Measurements from ENCODE around the gene EPB41L1.

The EPB41L1 gene

DNA sequence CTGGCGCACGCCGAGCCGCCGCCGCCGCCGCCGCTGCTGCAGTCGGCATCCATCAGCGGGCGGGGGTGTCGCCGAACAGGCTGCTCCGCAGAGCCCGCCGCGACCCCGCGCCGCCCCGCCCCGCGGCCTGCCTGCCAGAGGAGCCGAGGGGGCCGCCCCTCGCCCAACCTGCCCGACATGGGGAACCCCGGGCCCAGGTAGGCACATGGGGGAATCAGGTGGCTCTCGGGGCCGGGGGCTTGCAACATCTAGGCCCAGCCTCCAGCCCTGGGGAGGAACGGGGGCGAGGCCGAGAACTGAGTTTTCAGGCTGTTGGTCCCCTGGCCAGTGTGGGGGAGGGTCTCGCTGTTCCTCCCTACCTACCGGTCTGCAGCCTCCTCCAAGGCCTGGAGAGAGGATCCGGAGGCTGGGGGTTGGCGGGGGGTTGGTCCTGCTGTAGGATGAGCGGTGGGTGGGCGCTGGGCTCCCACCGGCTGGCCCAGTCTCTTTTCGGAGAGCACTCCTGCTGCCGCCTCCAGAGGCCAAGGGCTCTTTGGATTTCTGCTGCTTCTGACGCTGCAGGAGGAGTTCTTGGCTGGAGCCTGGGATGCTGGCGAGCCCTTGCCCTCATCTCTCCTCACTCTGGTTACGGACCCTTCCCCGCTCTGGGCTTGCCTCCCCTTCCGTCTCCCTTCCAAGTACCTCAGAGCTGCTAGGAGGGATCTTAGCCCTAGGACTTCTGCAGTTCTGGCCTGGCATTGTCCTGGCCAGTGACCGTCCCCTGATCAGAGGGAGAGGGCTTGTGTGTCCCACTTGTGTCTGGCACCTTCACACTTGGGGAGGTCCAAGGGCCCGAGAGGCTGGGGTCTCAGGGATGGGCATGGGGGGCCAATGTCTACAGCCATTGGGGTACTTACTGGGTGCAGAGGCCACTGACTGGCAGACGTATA, at the start of gene EPB41L1:
TSS of gene EPB41L1 (plus strand) at position 41 of the 929 bp plus-strand sequence. CDS start 19,038 bp downstream, outside the sequence.
- DNase-seq (ENCODE audit: low read depth in 2 of 2), result no peak

DNA sequence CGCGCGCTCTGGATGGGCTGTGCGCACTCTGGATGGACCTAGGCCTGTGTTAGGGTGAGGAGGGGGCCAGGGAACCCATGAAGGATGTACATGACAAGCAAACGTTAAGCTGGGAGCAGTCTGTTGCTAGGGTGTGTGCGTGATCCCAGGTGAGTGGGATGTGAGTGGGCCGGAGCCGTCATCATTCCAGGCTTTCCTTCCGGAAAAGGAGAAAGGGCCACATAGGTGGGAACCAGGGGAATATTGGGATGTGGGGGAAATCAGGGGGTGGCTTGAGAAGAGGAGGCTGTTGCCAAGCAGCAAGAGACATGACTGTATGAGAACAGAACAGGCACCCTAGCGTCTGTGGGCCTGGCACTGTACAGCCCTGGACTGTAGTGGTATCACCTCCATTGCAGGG, 49.7 kb upstream of the EPB41L1 start:
- DNase-seq (ENCODE audit: low read depth in 2 of 2), result no peak

DNA sequence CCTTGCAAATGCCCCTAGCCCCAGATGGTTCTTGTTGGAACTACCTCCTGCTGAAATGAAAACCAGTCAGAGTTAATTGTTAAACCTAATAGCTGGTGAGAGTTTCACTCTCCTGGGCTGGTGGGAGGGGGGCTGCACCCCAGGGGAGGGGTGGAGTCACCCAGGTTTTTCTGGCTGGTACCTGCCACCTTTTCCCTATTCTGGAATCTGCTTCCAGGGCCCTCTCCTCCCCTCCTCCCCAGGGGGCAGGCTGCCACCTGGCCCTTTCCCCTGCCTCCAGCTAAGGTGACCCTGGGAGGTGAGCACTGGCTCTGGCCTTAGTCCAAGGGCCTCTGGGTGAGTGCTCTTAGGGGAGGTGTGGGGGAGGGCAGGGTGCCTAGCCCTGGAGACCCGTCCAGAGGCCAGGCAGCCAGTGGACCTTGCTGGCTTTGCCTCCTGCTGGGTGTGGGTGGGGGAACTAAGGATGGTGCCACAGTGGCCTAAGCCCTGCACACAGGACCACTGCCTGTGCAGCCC, 48.8 kb upstream of the EPB41L1 start:
- no peak for DNase-seq (ENCODE audit: low read depth in 2 of 2)

DNA sequence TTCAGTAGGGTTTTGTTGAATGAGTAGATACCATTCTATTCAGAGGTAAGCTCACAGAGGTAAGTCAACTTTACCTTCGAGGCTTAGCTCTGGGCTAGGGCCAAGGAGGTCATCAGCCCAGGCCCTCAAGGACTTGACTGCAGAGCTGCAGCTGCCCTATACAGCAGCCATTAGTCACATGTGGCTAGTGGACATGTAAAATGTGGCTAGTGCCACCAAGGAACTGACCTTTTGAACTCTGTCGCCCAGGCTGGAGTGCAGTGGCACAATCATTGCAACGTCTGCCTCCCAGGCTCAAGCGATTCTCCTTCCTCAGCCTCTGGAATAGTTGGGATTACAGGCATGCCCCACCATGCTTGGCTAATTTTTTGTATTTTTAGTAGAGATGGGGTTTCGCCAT, 47.9 kb upstream of the EPB41L1 start:
- DNase-seq (ENCODE audit: low read depth in 2 of 2), result no peak

DNA sequence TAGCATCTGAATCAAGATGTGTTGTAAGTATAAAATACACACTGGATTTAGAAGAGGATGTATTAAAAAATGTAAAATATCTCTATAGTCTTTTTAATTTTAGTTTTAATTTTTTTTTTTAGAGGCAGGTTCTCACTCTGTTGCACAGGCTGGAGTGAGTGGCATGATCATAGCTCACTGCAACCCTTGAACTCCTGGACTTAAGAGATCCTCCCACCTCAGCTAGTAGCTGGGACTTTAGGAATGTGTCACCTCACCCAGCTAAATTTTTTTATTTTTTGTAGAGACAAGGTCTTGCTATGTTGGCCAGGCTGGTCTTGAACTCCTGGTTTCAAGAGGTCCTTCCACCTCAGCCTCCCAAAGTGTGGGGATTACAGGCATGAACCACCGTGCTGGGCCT, 46.7 kb upstream of the EPB41L1 start:
- DNase-seq (ENCODE audit: low read depth in 2 of 2), result no peak

DNA sequence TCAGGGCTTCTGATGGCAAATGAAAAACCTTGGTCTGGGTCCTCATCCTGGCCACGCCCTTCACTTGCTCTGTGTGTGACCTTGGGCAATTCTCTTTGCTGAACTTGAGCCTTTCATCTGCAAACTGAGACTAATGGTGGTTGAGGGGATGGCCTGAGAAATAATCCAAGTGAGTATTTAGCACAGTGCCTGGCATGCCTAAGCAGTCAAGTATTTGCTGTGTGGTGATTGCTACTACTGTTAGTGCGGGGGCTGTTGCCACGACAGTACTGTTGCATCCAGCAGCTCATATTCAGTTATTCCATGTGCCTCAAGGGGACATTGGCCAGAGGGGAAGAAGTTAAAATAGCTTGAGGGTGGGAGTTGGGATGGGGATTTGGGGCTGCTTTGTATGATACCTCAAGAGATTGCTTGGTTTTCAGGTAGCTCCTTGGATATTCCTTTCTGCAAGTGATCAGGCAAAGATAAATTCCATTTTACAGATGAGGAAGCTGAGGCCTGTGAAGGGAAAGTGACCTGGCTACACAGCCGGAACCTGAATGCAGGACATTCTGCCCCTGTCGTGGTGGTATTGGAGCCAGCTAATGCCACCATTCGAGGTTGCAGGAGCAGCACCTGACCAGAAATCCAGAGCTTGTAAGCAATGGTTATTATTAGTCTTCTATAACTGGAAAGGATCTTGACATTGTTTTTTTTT, 45.1 kb upstream of the EPB41L1 start:
- DNase-seq (ENCODE audit: low read depth in 2 of 2), result no peak

DNA sequence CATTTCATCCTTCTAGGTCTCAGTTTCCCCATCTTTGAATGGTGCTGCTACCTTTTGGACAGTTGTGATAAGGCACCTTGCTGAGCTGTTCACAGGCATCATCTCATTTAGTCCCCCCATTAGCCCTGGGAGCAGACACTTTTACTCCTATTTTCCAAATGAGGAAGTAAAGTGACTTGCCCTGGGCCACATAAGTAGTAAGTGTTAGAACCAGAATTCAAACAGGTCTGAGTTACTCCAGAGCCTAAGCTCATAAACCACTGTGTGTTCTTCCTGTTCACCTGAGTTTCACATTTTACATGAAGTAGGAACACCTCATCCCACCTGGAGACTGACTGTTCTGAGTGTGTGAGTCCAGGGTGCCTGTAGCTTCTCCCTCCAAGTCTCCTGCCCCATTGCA, 43.5 kb upstream of the EPB41L1 start:
- no peak for DNase-seq (ENCODE audit: low read depth in 2 of 2)

DNA sequence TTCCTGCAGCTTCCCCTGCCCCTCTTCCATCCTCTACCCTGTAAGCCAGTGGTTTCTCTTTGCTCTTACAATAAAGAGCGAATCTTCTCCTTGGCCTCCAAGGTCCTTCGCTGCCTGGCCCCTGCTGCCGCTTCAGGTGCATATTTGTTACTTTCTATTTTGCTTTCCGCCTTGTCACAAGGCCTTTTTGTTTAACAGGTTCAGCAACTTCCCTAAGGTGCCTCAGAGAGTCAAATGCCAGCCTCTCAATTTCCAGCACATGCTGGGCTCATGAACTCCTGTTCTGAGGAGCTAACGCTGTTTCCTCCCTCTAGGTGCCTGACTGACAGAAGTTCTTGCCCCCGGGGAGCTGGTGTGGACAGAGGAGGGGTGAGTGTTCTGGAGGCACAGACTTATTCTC, 42.4 kb upstream of the EPB41L1 start:
- no peak for DNase-seq (ENCODE audit: low read depth in 2 of 2)

DNA sequence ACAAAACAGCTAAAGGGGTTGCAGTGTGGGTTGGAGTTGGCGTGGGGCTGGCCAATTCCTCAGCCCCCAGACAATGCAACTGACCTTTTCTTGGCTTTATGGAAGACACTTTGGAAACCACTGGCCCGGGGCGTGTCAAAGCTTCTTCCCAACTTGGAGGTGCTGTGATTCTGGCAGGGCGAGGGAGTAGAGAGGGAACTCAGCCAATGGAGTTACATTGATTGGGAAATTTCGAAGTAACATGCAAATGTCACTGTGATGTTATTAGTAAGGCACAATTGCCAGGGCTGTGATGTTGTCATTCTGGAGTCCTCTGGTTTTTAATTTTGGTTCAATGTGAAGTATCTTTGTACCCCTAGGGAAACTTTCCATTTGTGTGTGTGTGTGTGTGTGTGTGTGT, 41.5 kb upstream of the EPB41L1 start:
- DNase-seq (ENCODE audit: low read depth in 2 of 2), result no peak

DNA sequence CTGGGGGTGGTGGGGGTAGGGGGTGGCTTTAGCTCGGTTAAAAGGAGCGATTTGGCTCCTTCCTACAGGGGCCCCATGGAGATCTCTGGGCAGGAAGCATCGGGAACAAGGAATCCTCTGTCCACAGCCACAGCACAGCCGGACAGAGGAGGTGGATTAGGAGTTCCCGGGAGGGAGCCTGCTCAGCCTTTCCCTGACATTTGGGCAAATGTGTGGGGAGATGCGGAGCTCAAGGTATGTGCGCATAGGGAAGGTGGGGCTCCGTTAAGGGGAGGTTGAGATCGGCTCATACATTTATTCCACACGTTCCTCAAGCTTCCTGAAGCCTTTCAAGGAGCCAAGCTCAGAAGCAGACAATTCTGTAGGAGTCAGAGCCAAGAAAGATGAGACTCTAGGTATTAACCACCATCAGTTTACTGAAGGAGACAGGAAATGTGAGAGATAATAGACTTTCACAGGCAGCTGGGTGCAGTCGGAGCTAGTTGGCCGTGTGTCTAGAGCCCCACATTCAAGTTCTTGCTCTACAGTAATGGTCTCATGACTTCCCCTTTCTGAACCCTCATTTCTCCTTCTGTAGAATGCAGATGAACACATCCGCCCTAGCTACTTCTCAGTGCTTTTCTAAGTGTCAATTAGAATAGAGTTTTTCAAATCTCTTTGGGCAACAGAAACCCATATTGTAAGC, 40.8 kb upstream of the EPB41L1 start:
- DNase-seq (ENCODE audit: low read depth in 2 of 2), result no peak

DNA sequence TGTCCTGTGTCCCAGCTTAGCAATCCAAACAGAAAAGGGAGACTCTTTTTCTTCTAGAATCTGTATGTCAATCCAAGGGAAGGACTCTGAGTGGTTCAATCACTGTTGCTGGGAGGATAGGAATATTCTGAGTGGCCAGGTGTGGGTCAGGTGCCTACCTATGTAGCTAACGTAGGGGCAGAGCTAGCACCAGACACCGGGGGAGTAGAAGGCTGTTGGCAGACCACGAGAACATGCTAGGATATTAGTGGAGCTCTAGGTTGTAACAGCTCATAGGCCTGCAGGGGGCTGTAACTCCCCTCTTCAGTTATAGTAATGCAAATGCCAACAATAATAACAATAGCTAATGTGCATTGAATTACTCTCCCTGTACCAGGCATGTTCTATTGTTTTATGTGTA, 39.8 kb upstream of the EPB41L1 start:
- DNase-seq (ENCODE audit: low read depth in 2 of 2), result no peak

DNA sequence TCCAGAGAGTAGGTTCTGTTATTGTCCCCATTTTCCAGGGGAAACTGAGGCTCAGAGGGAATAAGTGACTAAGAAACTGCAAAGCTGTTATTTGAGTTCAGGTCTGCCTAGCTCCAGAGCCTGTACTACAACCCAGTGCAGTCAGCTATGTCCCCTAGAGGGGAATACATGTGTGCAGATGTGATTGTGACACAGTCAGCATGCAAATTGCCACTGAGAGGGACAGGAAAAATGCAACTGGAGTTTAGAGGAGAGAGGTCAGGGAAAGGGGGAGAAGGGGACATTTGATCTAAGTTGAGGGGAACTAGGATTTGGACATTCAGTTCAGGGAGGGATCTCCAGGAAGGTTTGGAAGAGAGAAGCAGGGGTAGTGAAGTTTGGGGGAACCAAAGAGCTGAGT, 38.6 kb upstream of the EPB41L1 start:
- DNase-seq (ENCODE audit: low read depth in 2 of 2), result no peak

DNA sequence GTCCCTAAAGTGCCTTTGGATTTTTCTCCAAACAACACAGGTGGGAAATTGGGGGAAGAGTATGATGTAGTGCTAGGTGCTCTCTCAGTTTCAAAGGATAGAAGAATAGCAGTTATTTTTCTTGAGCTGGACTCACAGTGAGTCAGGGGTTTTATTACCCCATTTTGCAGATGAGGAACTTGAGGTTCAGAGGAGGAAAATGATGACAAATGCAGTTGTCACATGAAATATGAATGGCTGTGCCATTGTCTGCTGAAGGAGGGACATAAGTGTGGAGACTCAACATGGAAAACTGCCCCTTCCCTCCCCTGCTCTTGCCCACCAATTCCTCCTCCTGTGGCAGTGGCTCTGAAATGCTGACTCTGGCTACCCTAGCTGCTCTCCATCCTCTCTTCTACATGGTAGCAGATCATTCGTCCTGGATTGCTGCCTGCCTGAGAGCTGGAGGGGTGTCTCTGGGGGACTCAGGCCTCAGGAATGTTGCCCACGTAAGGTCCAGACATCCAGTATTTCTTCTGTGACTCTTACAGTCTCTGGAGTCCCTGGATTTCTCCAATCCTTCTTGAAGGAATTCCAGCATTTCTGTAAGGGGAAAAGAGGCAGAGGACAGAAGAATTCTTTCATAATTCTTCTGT, 37.6 kb upstream of the EPB41L1 start:
- DNase-seq (ENCODE audit: low read depth in 2 of 2), result no peak

DNA sequence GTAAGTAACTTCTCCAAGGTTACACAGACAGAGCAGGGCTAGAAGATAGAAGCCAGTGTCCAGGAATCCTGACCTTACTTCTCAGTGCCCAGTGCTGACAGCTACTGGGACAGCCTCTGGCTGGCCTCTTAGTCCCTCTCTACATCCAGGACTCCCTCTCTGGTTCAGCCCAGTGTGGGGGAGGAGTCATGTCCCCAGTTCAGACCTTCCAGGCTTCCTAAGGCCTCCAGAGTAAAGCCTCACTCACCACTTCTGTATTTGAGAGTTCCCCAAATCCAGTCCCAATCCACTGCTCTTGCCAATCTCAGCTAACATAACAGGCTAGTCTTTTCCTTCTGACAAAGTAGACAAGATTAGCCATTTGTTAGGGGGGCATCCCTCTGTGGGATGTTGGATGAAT, 36.9 kb upstream of the EPB41L1 start:
- no peak for DNase-seq (ENCODE audit: low read depth in 2 of 2)

DNA sequence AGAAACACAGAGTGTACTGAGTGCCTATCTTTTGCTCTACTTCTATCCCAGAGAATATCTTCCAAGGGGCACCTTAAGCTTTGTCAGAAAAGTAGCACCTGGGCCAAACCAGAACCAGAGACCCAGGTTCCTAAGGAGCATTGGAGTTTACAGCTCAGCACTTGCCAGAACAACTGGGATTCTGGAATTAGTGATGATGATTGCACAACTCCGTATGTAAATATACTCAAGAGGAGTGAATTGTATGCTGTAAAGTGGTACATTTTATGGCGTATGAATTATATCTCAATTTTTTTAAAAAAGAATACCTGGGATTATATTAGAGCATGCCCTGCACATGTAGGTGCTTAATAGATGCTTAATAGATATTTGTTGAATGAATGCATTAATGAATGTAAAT, 36.2 kb upstream of the EPB41L1 start:
- no peak for DNase-seq (ENCODE audit: low read depth in 2 of 2)

DNA sequence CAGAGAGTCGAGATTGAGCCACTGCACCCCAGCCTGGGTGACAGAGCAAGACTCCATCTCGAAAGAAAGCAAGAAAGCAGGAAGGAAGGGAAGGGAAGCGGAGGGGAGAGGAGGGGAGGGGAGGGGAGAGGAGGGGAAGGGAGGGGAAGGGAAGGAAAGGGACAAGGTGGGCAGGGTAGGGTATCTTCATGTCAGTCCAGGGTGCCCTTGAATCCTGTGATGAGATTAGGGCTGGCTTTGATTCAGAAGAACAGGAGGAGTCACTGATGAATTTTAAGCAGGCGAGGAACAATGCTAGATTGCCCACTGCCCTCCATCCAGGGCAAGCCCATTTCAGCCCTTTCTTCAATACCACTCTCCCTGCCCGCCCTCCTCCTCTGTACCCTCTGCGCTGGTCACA, 35.0 kb upstream of the EPB41L1 start:
- no peak for DNase-seq (ENCODE audit: low read depth in 2 of 2)

DNA sequence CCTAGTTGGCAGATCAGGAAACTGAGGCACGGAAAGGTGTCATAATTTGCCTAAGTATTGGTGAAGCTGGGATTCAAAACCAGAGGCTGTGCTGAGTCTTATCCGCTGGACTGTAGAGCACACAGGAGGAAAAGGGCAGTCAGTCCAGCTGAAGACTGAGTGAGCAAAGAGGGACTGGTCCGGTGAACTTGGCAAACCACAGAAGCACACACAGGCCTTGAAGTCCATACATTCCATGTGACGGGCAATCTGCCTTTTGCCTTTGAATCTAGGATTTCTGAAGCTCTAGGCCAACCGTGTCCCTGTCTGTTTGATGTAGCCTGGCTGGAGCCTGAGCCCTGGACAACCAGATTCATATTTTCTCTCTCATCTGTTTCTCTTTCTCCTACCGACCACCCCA, 34.3 kb upstream of the EPB41L1 start:
- no peak for DNase-seq (ENCODE audit: low read depth in 2 of 2)

DNA sequence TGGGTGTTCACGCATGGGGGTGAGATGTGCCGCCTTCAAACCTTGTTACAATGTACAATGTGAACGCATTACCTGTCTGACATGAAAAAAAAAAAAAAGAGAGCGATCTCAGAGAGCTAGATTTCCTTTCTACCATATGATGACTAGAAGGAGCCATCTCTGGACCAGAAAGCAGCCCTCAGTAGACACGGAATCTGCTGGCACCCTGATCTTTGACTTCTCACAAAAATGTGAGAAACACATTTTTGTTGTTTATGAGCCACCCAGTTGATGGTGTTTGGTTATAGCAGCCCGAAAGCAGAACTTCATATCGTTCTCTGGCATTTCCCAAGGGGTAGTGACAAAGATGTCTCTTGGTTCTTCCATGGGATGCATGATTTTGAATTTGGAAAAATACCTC, 33.5 kb upstream of the EPB41L1 start:
- no peak for DNase-seq (ENCODE audit: low read depth in 2 of 2)

DNA sequence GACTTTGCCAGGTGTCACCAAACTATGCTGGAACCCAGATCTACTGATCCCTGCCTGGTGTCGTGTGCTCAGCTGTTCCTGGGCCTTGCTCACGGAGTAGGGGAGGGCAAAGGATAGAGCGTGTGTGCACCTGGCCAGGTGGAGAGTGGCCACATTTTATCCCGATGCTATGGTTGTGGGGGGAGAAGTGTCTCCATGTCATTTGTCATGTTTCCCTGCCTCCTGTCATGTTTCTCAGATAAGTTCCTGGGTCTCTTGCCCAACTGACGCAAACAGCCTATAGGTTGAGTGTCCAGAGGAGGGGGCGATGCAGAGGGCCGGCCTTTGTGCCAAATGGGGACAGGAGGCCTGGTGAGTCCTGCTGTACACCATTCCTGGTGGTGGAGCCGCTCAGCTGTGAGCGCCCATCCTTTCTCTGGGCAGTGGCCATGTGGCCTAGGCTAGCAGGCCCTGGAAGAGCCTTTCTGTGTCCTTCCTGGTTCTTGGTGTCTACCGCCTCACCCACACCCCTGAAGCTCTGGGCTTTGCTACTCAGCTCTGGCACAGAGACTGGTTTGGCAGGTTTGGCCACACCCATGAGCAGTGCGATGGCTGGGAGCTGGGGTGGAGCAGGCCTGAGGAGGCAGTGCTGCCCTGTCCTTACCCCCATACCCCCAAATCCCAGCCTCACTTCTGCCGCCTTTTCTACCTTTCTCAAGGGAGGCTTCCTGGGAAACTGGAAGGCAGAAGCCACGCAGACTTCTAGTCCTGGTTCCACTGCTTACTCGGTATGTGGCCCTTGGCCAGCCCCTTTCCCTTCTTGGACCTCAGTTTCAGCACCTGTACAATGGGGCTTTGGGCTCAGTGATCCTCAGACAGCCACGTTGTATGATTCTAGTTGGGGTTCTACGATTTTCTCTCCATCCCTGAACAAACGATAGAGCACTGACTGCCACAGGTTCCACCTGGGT, 32.3 kb upstream of the EPB41L1 start:
- DNase-seq (ENCODE audit: low read depth in 2 of 2), result no peak

DNA sequence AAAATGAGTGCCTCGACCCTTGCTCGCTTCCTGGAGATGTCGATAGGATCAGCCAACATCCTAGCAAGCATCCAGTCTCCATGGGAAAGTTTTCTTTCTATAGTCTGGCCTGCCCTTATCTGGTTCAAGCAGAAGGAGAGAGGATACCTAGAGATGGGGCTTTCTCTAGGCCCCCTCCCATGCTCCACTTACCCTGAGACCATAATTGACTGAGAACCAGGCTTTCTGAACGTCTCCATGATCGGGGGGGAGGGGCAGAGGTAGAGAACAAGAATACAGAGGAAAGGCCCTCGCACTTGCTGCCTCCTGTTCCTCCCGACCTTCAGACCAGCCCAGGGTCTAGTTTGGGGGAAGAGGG, 31.6 kb upstream of the EPB41L1 start:
- DNase-seq (ENCODE audit: low read depth in 2 of 2), result no peak

DNA sequence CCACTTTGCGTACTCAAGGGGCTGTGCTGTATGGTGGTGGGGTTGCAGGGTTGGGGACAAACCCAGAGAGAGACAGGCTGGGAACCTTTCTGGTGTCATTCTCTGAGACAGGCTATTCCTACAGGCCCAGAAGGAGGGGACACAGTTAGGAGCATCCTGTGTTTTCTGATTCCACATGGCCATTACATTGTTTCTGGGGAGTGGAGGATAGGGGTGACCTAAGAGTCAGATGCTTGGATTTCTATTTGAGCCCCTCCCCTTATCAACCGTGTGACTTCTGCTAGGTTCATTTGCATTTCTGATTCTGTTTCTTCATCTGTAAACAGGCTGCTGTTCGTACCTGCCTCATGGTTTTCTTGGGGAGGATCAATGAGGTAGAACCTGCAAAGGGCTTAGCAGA, 29.4 kb upstream of the EPB41L1 start:
- DNase-seq (ENCODE audit: low read depth in 2 of 2), result no peak

Data from stimulated activated CD4-positive, alpha-beta T cell treated with anti-CD3 and anti-CD28 coated beads, Interleukin-1b, Interleukin-23, amount 100 ng/mL, for 1 hour (primary cell).